Ishikawa (cell line): ENCODE measurements around the gene FHIT.

ENCODE experiments used
- CEBPB ChIP-seq: IDR thresholded peaks from 2 replicates; pipeline ENCODE4 v1.6.1; 2012
- CREB1 ChIP-seq: IDR thresholded peaks from 2 replicates; pipeline ENCODE4 v1.6.1; 2012; ENCODE audit warnings: low read depth
- EGR1 ChIP-seq: IDR thresholded peaks from 2 replicates; pipeline ENCODE4 v1.6.1; 2012
- EP300 ChIP-seq: IDR thresholded peaks from 2 replicates; pipeline ENCODE4 v1.6.1; 2012; ENCODE audit warnings: borderline replicate concordance
- FOXM1 ChIP-seq: IDR thresholded peaks from 2 replicates; pipeline ENCODE4 v1.6.1; 2012; ENCODE audit warnings: low read depth, borderline replicate concordance
- MAX ChIP-seq: IDR thresholded peaks from 2 replicates; pipeline ENCODE4 v1.6.1; 2012
- NFIC ChIP-seq: IDR thresholded peaks from 2 replicates; pipeline ENCODE4 v1.6.1; 2012
- RAD21 ChIP-seq: IDR thresholded peaks from 2 replicates; pipeline ENCODE4 v1.6.1; 2012; ENCODE audit warnings: low read depth
- REST ChIP-seq: IDR thresholded peaks from 2 replicates; pipeline ENCODE4 v1.6.1; 2012; ENCODE audit warnings: low read depth, mild to moderate bottlenecking
- TAF1 ChIP-seq: IDR thresholded peaks from 2 replicates; pipeline ENCODE4 v1.6.1; 2012; ENCODE audit warnings: low read depth, mild to moderate bottlenecking
- TCF12 ChIP-seq: IDR thresholded peaks from 2 replicates; pipeline ENCODE4 v1.6.1; 2012; ENCODE audit warnings: low read depth
- TEAD4 ChIP-seq: IDR thresholded peaks from 2 replicates; pipeline ENCODE4 v1.6.1; 2012
- USF1 ChIP-seq: IDR thresholded peaks from 2 replicates; pipeline ENCODE4 v1.6.1; 2012
- YY1 ChIP-seq: IDR thresholded peaks from 2 replicates; pipeline ENCODE4 v1.6.1; 2012; ENCODE audit warnings: low read depth
- ZBTB7A ChIP-seq: IDR thresholded peaks from 2 replicates; pipeline ENCODE4 v1.6.1; 2012; ENCODE audit warnings: low read depth

The FHIT gene

GRCh38 chr3:61182662-61183061, 68.6 kb downstream of the FHIT start:
- TF ChIP-seq TAF1 (no peak), ZBTB7A (no peak)

- TF ChIP-seq TEAD4 (peak; percentile 66; the same call in 1 of the 2 replicates), MAX (0 out of 2 replicates have a peak, but pooled peaks have one; percentile 17), YY1 (no peak), FOXM1 (peak; percentile 66; the same call in 1 of the 2 replicates), REST (no peak), TCF12 (peak; percentile 71), EP300 (peak; percentile 85), NFIC (peak; percentile 70), CEBPB (no peak)
These were observed 69.4 kb downstream of the FHIT start for GRCh38 chr3:61181874-61182273.

GRCh38 chr3:61180206-61180605, 71.0 kb downstream of the FHIT start:
- no peak for TF ChIP-seq FOXM1
- TF ChIP-seq REST, result no peak
- TF ChIP-seq EP300, result no peak
- TF ChIP-seq TAF1, result no peak
- no peak for TF ChIP-seq USF1
- no peak for TF ChIP-seq TCF12
- no peak for TF ChIP-seq TEAD4
- no peak for TF ChIP-seq CEBPB
- TF ChIP-seq EGR1, result no peak

GRCh38 chr3:61178167-61178566, 73.1 kb downstream of the FHIT start:
- TF ChIP-seq RAD21 (no peak), MAX (no peak), CEBPB (no peak), EGR1 (no peak), YY1 (no peak)

GRCh38 chr3:61177450-61177849, 73.8 kb downstream of the FHIT start:
- no peak for TF ChIP-seq YY1
- TF ChIP-seq TCF12, result no peak
- no peak for TF ChIP-seq RAD21
- no peak for TF ChIP-seq TAF1
- TF ChIP-seq EP300, result no peak
- no peak for TF ChIP-seq FOXM1
- TF ChIP-seq USF1, result no peak
- TF ChIP-seq CREB1, result no peak
- no peak for TF ChIP-seq MAX
- no peak for TF ChIP-seq CEBPB
- no peak for TF ChIP-seq ZBTB7A
- TF ChIP-seq TEAD4, result no peak
- TF ChIP-seq NFIC, result no peak
- no peak for TF ChIP-seq REST
- no peak for TF ChIP-seq EGR1
